Body of pancreas (tissue), 4 donors: Measurements from ENCODE around the gene FERMT2.

Source experiments
- CTCF ChIP-seq, 7 experiments: fragments of 450-650 bp in 4 of 7; fragments of 200-600 bp in 3 of 7; sonication (generic) in 3 of 7; IDR thresholded peaks; one replicate each; pipeline ENCODE4 v1.5.1; 2016 to 2019; ENCODE audit warnings: antibody characterized with exemption in 7 of 7
- POLR2A ChIP-seq, 3 donors: fragments of 450-650 bp; IDR thresholded peaks; one replicate each; pipeline ENCODE4 v1.6.1; 2016; ENCODE audit warnings: antibody characterized with exemption in 3 of 3, mild to moderate bottlenecking in 2 of 3

- no peak for TF ChIP-seq CTCF (IDR thresholded peaks at IDR 0.05)
- no peak for TF ChIP-seq POLR2A (IDR thresholded peaks at IDR 0.05)
Observed at GRCh38 chr14:52835122-52835903, 115.5 kb downstream of the FERMT2 start.
